Caco-2 (cell line): ENCODE data around the gene CRB2. TPM values are rescaled to one million over a fixed set of nuclear protein-coding genes. Genes with fewer than 3 reads are reported as not detected.

ENCODE experiments used
- BruUV-seq: library from RNA; stranded (reverse); fragments of 400-500 nt; replicated peaks from 2 replicates; lab custom pipeline; 2021; lab: Mats Ljungman, UMichigan
- CTCF ChIA-PET: fragments of 300-600 bp; sonication (Branson Sonifier 250); formaldehyde crosslinking; loops from one replicate; lab custom pipeline; 2022; ENCODE audit warnings: antibody characterized with exemption; lab: Charles Lee
- POLR2A ChIA-PET: fragments of 300-600 bp; sonication (Branson Sonifier 250); formaldehyde crosslinking; loops from one replicate; lab custom pipeline; 2022; ENCODE audit warnings: antibody characterized with exemption; lab: Charles Lee
- DNase-seq, 2 experiments: peaks; one replicate each; pipeline versions ENCODE4 v3.0.0 to v3.0.0-alpha.2; 2020 to 2022
- H3K27me3 ChIP-seq: replicated peaks from 2 replicates; pipeline ENCODE4 v1.6.0; 2011; ENCODE audit warnings: low read length; ENCODE audit not compliant: control insufficient read depth, insufficient read depth
- H3K36me3 ChIP-seq: 2 replicates; pipeline ENCODE4 v1.5.1; 2011; ENCODE audit warnings: low read length; ENCODE audit not compliant: control insufficient read depth, insufficient read depth
- H3K4me1 ChIP-seq: fragments of 250-450 bp; sonication (Bioruptor Pico); 2 replicates; pipeline ENCODE4 v1.5.1; 2020; ENCODE audit warnings: mild to moderate bottlenecking
- H3K4me3 ChIP-seq: 2 replicates; pipeline ENCODE4 v1.5.1; 2011; ENCODE audit warnings: low read depth, mild to moderate bottlenecking, control low read depth, low read length
- H3K9me3 ChIP-seq: fragments of 250-450 bp; sonication (Bioruptor Pico); 2 replicates; pipeline ENCODE4 v1.5.1; 2020; ENCODE audit warnings: mild to moderate bottlenecking, moderate library complexity
- H3K27ac Mint-ChIP-seq: one replicate; pipeline ENCODE4 v1.8.0; 2022; ENCODE audit warnings: mixed read lengths; ENCODE audit not compliant: unreplicated experiment
- H3K27me3 Mint-ChIP-seq: one replicate; pipeline ENCODE4 v1.8.0; 2022; ENCODE audit warnings: mixed read lengths; ENCODE audit not compliant: insufficient read depth, unreplicated experiment
- H3K36me3 Mint-ChIP-seq: one replicate; pipeline ENCODE4 v1.8.0; 2022; ENCODE audit warnings: mild to moderate bottlenecking, mixed read lengths; ENCODE audit not compliant: insufficient read depth, unreplicated experiment
- H3K4me1 Mint-ChIP-seq: one replicate; pipeline ENCODE4 v1.8.0; 2022; ENCODE audit warnings: low read depth, mixed read lengths; ENCODE audit not compliant: unreplicated experiment
- H3K4me3 Mint-ChIP-seq: one replicate; pipeline ENCODE4 v1.8.0; 2022; ENCODE audit warnings: mild to moderate bottlenecking, moderate library complexity, mixed read lengths; ENCODE audit not compliant: unreplicated experiment
- H3K9me3 Mint-ChIP-seq: one replicate; pipeline ENCODE4 v1.8.0; 2022; ENCODE audit warnings: mixed read lengths; ENCODE audit not compliant: unreplicated experiment
- CTCF ChIP-seq, 2 experiments: fragments of 200-600 bp in 1 of 2; IDR thresholded peaks; 1 replicate in 1 of 2; 2 replicates in 1 of 2; pipeline versions ENCODE4 v1.5.1 to v1.8.0; 2011 to 2022; ENCODE audit warnings: antibody characterized with exemption in 1 of 2, control low read depth in 1 of 2, inconsistent platforms in 1 of 2, low read depth in 1 of 2, low read length in 1 of 2, mild to moderate bottlenecking in 1 of 2, moderate library complexity in 1 of 2; ENCODE audit not compliant: insufficient read depth in 1 of 2, severe bottlenecking in 1 of 2, unreplicated experiment in 1 of 2
- intact Hi-C: fragments of 100-400 bp; cut with micrococcal nuclease; formaldehyde crosslinking; loops from one replicate; pipeline ENCODE4 v1.10.0; 2022; ENCODE audit not compliant: unreplicated experiment
- total RNA-seq: library from RNA; stranded (reverse); gene quantifications from 2 replicates; pipeline ENCODE4 v1.2.3, GENCODE V29; 2022

The CRB2 gene
- total RNA-seq, 1 experiment from 2014 or later, result 0.34 TPM

DNA sequence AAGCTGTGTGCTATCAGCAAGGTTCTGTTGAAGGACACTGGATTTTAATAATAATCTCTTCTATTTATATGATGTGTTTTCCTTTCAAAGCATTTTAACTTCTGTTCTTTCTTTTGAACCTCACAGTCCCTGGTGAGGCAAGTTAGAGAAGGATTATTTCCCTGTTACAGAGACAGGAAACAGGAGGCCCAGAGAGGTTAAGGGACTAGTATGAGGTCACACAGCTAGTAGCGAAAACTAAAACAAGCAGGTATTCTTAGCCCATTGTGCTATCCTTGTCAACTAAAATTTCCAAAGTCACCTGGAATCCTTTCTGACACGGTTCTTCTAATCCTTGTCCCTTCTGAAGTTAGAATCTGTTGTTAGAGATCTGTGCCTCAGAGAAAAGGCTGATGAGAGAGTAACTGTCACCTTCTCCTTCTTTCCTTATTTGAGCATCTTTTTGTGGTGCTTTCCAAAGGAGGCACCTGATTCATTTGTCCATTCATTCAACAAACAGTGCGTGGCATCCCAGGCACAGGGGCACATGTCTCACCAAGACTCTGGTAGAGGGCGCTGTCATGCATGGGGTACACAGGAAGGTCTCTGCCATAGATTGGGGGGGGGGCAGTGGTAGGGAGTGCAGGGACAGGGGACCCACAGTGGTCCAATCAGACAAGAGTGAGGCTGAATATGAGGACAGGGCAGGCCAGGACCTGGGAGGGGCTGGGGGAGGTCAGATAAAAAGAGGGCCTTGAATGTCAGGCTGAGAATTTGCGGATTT is 61.5 kb downstream of the CRB2 start:
- intact Hi-C loops, result no loop called here
- Histone ChIP-seq H3K4me1 (no peaks in the 10 kb centered on the region), H3K27me3 (no peaks in the 10 kb centered on the region), H3K4me3 (no peak overlapping the region), H3K36me3 (no peaks in the 10 kb centered on the region; the same call in 1 of the 2 replicates), H3K9me3 (no peaks in the 10 kb centered on the region)
- H3K9me3 Mint-ChIP-seq, result no peaks in the 10 kb centered on the region
- H3K27ac Mint-ChIP-seq, result no peak overlapping the region
- POLR2A ChIA-PET, result no interaction called here
- peak in 1 of 2 experiments; percentile 17 for DNase-seq
- CTCF ChIA-PET, result no interaction called here
- no peaks in the 10 kb centered on the region for H3K27me3 Mint-ChIP-seq
- peaks cover 22% of the 10 kb centered on the region for H3K36me3 Mint-ChIP-seq
- TF ChIP-seq CTCF (IDR thresholded peaks at IDR 0.05; ENCODE audit: insufficient read depth in 1 of 2, low read depth in 1 of 2, low read length in 1 of 2, severe bottlenecking in 1 of 2, unreplicated experiment in 1 of 2), result no peak
- BruUV-seq, result no TSS peak
- H3K4me1 Mint-ChIP-seq, result peaks cover 6% of the 10 kb centered on the region
- H3K4me3 Mint-ChIP-seq, result no peak overlapping the region

DNA sequence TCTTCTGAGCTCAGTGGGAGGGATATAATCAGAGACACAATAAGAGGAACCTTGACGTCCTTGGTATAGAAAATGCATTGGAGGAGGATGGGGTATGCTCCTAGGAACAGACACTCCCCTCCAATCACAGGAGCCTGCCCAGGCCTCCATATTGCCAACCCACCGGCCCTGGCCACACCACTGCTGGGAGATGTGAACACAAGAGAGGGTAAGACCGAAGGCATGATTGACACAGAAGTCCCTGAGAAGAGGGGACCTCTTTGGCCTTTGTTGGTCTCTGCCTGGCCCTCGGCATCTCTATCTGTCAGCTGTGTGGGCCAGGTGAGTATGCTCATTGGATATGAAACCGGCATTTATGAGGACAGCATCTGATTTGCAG is 62.0 kb downstream of the CRB2 start:
- H3K36me3 Mint-ChIP-seq, result peaks cover 22% of the 10 kb centered on the region

DNA sequence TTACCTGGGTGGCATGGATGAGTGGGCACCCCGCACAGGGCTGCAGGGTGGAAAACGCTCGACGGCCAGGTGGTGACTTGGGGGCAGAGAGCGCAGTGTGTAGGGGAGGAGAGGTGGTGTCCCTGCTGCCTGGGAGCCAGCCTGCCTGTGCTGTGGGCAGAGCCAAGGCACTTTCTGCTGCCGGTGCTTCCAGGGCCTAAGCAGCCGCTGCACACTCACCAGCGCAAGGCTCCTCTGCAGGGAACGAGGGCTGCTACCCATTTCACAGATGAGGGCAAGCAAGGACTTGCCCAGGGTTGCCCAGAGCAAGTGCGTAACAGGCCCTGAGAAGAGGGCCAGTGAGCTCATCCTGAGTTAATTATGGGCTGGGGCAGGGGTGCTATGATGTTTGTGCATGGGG is 62.5 kb downstream of the CRB2 start:
- POLR2A ChIA-PET, result no interaction called here
- DNase-seq, result peak in 1 of 2 experiments; percentile 9
- H3K4me3 Mint-ChIP-seq, result no peak overlapping the region
- Histone ChIP-seq H3K27me3 (no peaks in the 10 kb centered on the region), H3K36me3 (no peaks in the 10 kb centered on the region; the same call in 1 of the 2 replicates), H3K4me3 (no peak overlapping the region), H3K9me3 (no peaks in the 10 kb centered on the region), H3K4me1 (no peaks in the 10 kb centered on the region)
- no peaks in the 10 kb centered on the region for H3K9me3 Mint-ChIP-seq
- CTCF ChIA-PET, result interaction anchor here (0.5 kb wide), 1 partner anchor 232 kb away, joined by 3 read pairs; no protein-coding TSS in a partner anchor
- TF ChIP-seq CTCF (IDR thresholded peaks at IDR 0.05; ENCODE audit: insufficient read depth in 1 of 2, low read depth in 1 of 2, low read length in 1 of 2, severe bottlenecking in 1 of 2, unreplicated experiment in 1 of 2), result no peak
- BruUV-seq, result no TSS peak
- peaks cover 22% of the 10 kb centered on the region for H3K36me3 Mint-ChIP-seq
- peaks cover 6% of the 10 kb centered on the region for H3K4me1 Mint-ChIP-seq
- no peak overlapping the region for H3K27ac Mint-ChIP-seq
- intact Hi-C loops, result no loop called here
- H3K27me3 Mint-ChIP-seq, result no peaks in the 10 kb centered on the region

More for the DNA sequence above, 62.0 kb downstream of the CRB2 start:
- no peak for TF ChIP-seq CTCF (IDR thresholded peaks at IDR 0.05; ENCODE audit: insufficient read depth in 1 of 2, low read depth in 1 of 2, low read length in 1 of 2, severe bottlenecking in 1 of 2, unreplicated experiment in 1 of 2)
- ChIA-PET CTCF (interaction anchor here (0.5 kb wide), 1 partner anchor 231 kb away, joined by 3 read pairs; no protein-coding TSS in a partner anchor), POLR2A (no interaction called here)
- DNase-seq, result no peak
- no peaks in the 10 kb centered on the region for H3K4me1 ChIP-seq
- Mint-ChIP-seq H3K4me1 (peaks cover 6% of the 10 kb centered on the region), H3K4me3 (no peak overlapping the region), H3K27ac (no peak overlapping the region), H3K27me3 (no peaks in the 10 kb centered on the region), H3K9me3 (no peaks in the 10 kb centered on the region)
- no peaks in the 10 kb centered on the region; the same call in 1 of the 2 replicates for H3K36me3 ChIP-seq
- BruUV-seq, result no TSS peak
- no peak overlapping the region for H3K4me3 ChIP-seq
- no peaks in the 10 kb centered on the region for H3K9me3 ChIP-seq
- no peaks in the 10 kb centered on the region for H3K27me3 ChIP-seq
- intact Hi-C loops, result no loop called here
